HEK293 (cell line): ENCODE measurements around the gene PDE4D.

Source experiments
- CTCF ChIA-PET: fragments of 350-600 bp; formaldehyde crosslinking; extraction: SDS; loops from one replicate; lab custom pipeline; 2021; ENCODE audit warnings: antibody characterized with exemption; lab: Yijun Ruan, JAX
- POLR2A ChIA-PET: fragments of 300-600 bp; formaldehyde crosslinking; extraction: SDS; loops from one replicate; lab custom pipeline; 2020; ENCODE audit warnings: antibody characterized with exemption, inconsistent platforms; lab: Yijun Ruan, JAX
- H3K27ac ChIP-seq: fragments of 200-500 bp; sonication (Bioruptor generic); 2 replicates; pipeline ENCODE4 v1.5.1; 2014; ENCODE audit warnings: low read depth, low read length, control low read depth, inconsistent platforms; ENCODE audit errors: extremely low read depth
- H3K36me3 ChIP-seq, 2 experiments: fragments of 200-500 bp in 1 of 2; sonication (Bioruptor generic) in 1 of 2; 1 replicate in 1 of 2; 2 replicates in 1 of 2; pipeline ENCODE4 v1.5.1; 2014 to 2017; ENCODE audit warnings: inconsistent platforms in 2 of 2, low read length in 2 of 2; ENCODE audit not compliant: control insufficient read depth in 2 of 2, insufficient read depth in 1 of 2
- H3K4me1 ChIP-seq: fragments of 200-500 bp; sonication (Bioruptor generic); 2 replicates; pipeline ENCODE4 v1.5.1; 2014; ENCODE audit warnings: mild to moderate bottlenecking, low read length, inconsistent platforms; ENCODE audit not compliant: control insufficient read depth, insufficient read depth
- H3K4me3 ChIP-seq: 2 replicates; pipeline ENCODE4 v1.5.1; 2011; ENCODE audit warnings: low read depth, mild to moderate bottlenecking, control low read depth, low read length, moderate library complexity
- H3K9me3 ChIP-seq: fragments of 200-500 bp; sonication (Bioruptor generic); 2 replicates; pipeline ENCODE4 v1.5.1; 2014; ENCODE audit warnings: low read depth, low read length, inconsistent platforms; ENCODE audit not compliant: control insufficient read depth, insufficient read depth
- KLF9 ChIP-seq: fragments of 450-650 bp; formaldehyde crosslinking; IDR thresholded peaks from 2 replicates; pipeline ENCODE4 v1.5.1; 2016; ENCODE audit warnings: missing biosample characterization, missing genetic modification characterization, low read depth
- OSR2 ChIP-seq: fragments of 450-650 bp; formaldehyde crosslinking; IDR thresholded peaks from 2 replicates; pipeline ENCODE4 v1.5.1; 2016; ENCODE audit warnings: missing biosample characterization, missing genetic modification characterization
- SCRT1 ChIP-seq: fragments of 450-650 bp; formaldehyde crosslinking; IDR thresholded peaks from 2 replicates; pipeline ENCODE4 v1.5.1; 2016; ENCODE audit warnings: missing biosample characterization, missing genetic modification characterization, borderline replicate concordance
- SCRT2 ChIP-seq: fragments of 450-650 bp; formaldehyde crosslinking; IDR thresholded peaks from 2 replicates; pipeline ENCODE4 v1.5.1; 2016; ENCODE audit warnings: missing biosample characterization, missing genetic modification characterization
- SP3 ChIP-seq: fragments of 450-650 bp; formaldehyde crosslinking; IDR thresholded peaks from 2 replicates; pipeline ENCODE4 v1.5.1; 2016; ENCODE audit warnings: missing biosample characterization, missing genetic modification characterization
- ZBTB8A ChIP-seq: fragments of 450-650 bp; formaldehyde crosslinking; IDR thresholded peaks from 2 replicates; pipeline ENCODE4 v1.5.1; 2016; ENCODE audit warnings: missing biosample characterization, missing genetic modification characterization
- ZNF114 ChIP-seq: fragments of 450-650 bp; formaldehyde crosslinking; IDR thresholded peaks from 2 replicates; pipeline ENCODE4 v1.5.0; 2017; ENCODE audit warnings: missing biosample characterization, missing genetic modification characterization
- ZNF266 ChIP-seq: fragments of 450-650 bp; formaldehyde crosslinking; IDR thresholded peaks from 2 replicates; pipeline ENCODE4 v1.5.1; 2016; ENCODE audit warnings: missing biosample characterization, missing genetic modification characterization, low read depth
- ZNF341 ChIP-seq: fragments of 450-650 bp; formaldehyde crosslinking; IDR thresholded peaks from 2 replicates; pipeline ENCODE4; 2016; ENCODE audit warnings: low read depth, missing biosample characterization, missing genetic modification characterization
- ZNF585B ChIP-seq: fragments of 450-650 bp; formaldehyde crosslinking; IDR thresholded peaks from 2 replicates; pipeline ENCODE4 v1.5.1; 2016; ENCODE audit warnings: missing biosample characterization, missing genetic modification characterization
- ZNF791 ChIP-seq: fragments of 450-650 bp; formaldehyde crosslinking; IDR thresholded peaks from 2 replicates; pipeline ENCODE4 v1.5.1; 2016; ENCODE audit warnings: missing biosample characterization, missing genetic modification characterization
- ZXDB ChIP-seq: fragments of 450-650 bp; formaldehyde crosslinking; IDR thresholded peaks from 2 replicates; pipeline ENCODE4 v1.5.1; 2016; ENCODE audit warnings: missing biosample characterization, missing genetic modification characterization
- TF ChIP-seq, protein P1 (sequence below): fragments of 450-650 bp; formaldehyde crosslinking; IDR thresholded peaks from 2 replicates; pipeline ENCODE4 v1.5.1; 2016; ENCODE audit warnings: missing biosample characterization, missing genetic modification characterization
- TF ChIP-seq, protein P2 (sequence below): fragments of 450-650 bp; formaldehyde crosslinking; IDR thresholded peaks from 2 replicates; pipeline ENCODE4 v1.5.1; 2016; ENCODE audit warnings: missing biosample characterization, missing genetic modification characterization
- TF ChIP-seq, protein P3 (sequence below): fragments of 450-650 bp; formaldehyde crosslinking; IDR thresholded peaks from 2 replicates; pipeline ENCODE4 v1.5.1; 2016; ENCODE audit warnings: missing biosample characterization, missing genetic modification characterization, low read depth
- TF ChIP-seq, protein P4 (sequence below): fragments of 450-650 bp; formaldehyde crosslinking; IDR thresholded peaks from 2 replicates; pipeline ENCODE4 v1.5.1; 2016; ENCODE audit warnings: missing biosample characterization, missing genetic modification characterization
- TF ChIP-seq, protein P5 (sequence below): fragments of 450-650 bp; formaldehyde crosslinking; IDR thresholded peaks from 2 replicates; pipeline ENCODE4 v1.5.1; 2017; ENCODE audit warnings: missing biosample characterization, missing genetic modification characterization
- TF ChIP-seq, protein P6 (sequence below): fragments of 450-650 bp; formaldehyde crosslinking; IDR thresholded peaks from 2 replicates; pipeline ENCODE4 v1.5.0; 2017; ENCODE audit warnings: missing biosample characterization, missing genetic modification characterization, borderline replicate concordance
- TF ChIP-seq, protein P7 (sequence below): fragments of 450-650 bp; formaldehyde crosslinking; IDR thresholded peaks from 2 replicates; pipeline ENCODE4 v1.5.1; 2016; ENCODE audit warnings: missing biosample characterization, missing genetic modification characterization
- TF ChIP-seq, protein P8 (sequence below): fragments of 450-650 bp; formaldehyde crosslinking; IDR thresholded peaks from 2 replicates; pipeline ENCODE4 v1.5.1; 2017; ENCODE audit warnings: missing biosample characterization, missing genetic modification characterization

Gene PDE4D

DNA sequence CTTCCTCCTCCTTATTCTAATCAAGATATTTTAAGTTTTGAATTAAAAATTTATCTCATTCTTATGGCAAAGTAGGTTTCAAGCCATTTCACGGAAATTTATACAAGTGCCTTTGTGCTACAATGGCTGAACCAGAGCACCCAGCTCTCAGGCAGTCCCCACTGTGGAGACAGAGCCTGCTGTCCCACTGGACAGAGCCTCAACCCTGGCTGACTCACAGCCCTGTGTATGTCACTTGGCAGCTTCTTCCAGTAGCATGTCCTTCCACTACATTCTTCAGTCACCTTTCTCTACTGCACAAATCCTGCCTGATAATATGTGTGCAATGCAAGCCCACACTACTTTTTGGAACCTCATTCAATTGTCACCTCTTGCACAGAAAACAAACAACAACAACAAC, 253.1 kb downstream of the PDE4D start:
- TF ChIP-seq, protein P1, sequence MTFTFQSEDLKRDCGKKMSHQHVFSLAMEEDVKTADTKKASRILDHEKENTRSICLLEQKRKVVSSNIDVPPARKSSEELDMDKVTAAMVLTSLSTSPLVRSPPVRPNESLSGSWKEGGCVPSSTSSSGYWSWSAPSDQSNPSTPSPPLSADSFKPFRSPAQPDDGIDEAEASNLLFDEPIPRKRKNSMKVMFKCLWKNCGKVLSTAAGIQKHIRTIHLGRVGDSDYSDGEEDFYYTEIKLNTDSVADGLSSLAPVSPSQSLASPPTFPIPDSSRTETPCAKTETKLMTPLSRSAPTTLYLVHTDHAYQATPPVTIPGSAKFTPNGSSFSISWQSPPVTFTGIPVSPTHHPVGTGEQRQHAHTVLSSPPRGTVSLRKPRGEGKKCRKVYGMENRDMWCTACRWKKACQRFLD (tag by site-specific recombination) = no peak
- TF ChIP-seq SCRT1 (tag by site-specific recombination) = no peak
- TF ChIP-seq, protein P2, sequence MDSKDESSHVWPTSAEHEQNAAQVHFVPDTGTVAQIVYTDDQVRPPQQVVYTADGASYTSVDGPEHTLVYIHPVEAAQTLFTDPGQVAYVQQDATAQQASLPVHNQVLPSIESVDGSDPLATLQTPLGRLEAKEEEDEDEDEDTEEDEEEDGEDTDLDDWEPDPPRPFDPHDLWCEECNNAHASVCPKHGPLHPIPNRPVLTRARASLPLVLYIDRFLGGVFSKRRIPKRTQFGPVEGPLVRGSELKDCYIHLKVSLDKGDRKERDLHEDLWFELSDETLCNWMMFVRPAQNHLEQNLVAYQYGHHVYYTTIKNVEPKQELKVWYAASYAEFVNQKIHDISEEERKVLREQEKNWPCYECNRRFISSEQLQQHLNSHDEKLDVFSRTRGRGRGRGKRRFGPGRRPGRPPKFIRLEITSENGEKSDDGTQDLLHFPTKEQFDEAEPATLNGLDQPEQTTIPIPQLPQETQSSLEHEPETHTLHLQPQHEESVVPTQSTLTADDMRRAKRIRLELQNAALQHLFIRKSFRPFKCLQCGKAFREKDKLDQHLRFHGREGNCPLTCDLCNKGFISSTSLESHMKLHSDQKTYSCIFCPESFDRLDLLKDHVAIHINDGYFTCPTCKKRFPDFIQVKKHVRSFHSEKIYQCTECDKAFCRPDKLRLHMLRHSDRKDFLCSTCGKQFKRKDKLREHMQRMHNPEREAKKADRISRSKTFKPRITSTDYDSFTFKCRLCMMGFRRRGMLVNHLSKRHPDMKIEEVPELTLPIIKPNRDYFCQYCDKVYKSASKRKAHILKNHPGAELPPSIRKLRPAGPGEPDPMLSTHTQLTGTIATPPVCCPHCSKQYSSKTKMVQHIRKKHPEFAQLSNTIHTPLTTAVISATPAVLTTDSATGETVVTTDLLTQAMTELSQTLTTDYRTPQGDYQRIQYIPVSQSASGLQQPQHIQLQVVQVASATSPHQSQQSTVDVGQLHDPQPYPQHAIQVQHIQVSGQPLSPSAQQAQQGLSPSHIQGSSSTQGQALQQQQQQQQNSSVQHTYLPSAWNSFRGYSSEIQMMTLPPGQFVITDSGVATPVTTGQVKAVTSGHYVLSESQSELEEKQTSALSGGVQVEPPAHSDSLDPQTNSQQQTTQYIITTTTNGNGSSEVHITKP (tag by site-specific recombination) = no peak
- TF ChIP-seq, protein P3, sequence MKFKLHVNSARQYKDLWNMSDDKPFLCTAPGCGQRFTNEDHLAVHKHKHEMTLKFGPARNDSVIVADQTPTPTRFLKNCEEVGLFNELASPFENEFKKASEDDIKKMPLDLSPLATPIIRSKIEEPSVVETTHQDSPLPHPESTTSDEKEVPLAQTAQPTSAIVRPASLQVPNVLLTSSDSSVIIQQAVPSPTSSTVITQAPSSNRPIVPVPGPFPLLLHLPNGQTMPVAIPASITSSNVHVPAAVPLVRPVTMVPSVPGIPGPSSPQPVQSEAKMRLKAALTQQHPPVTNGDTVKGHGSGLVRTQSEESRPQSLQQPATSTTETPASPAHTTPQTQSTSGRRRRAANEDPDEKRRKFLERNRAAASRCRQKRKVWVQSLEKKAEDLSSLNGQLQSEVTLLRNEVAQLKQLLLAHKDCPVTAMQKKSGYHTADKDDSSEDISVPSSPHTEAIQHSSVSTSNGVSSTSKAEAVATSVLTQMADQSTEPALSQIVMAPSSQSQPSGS (tag by site-specific recombination) = no peak
- TF ChIP-seq, protein P4, sequence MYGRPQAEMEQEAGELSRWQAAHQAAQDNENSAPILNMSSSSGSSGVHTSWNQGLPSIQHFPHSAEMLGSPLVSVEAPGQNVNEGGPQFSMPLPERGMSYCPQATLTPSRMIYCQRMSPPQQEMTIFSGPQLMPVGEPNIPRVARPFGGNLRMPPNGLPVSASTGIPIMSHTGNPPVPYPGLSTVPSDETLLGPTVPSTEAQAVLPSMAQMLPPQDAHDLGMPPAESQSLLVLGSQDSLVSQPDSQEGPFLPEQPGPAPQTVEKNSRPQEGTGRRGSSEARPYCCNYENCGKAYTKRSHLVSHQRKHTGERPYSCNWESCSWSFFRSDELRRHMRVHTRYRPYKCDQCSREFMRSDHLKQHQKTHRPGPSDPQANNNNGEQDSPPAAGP (tag by site-specific recombination) = no peak
- no peak for TF ChIP-seq ZXDB (tag by site-specific recombination)
- TF ChIP-seq ZNF266 (tag by site-specific recombination) = no peak
- no peak for TF ChIP-seq KLF9 (tag by site-specific recombination)
- no peak for TF ChIP-seq ZNF791
- no peak for TF ChIP-seq ZNF341 (tag by site-specific recombination)
- TF ChIP-seq, protein P5, sequence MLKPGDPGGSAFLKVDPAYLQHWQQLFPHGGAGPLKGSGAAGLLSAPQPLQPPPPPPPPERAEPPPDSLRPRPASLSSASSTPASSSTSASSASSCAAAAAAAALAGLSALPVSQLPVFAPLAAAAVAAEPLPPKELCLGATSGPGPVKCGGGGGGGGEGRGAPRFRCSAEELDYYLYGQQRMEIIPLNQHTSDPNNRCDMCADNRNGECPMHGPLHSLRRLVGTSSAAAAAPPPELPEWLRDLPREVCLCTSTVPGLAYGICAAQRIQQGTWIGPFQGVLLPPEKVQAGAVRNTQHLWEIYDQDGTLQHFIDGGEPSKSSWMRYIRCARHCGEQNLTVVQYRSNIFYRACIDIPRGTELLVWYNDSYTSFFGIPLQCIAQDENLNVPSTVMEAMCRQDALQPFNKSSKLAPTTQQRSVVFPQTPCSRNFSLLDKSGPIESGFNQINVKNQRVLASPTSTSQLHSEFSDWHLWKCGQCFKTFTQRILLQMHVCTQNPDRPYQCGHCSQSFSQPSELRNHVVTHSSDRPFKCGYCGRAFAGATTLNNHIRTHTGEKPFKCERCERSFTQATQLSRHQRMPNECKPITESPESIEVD (tag by site-specific recombination) = no peak; the same call in 1 of the 2 replicates
- TF ChIP-seq SCRT2 (tag by site-specific recombination) = no peak
- no peak for TF ChIP-seq ZBTB8A (tag by site-specific recombination)
- TF ChIP-seq ZNF585B (tag by site-specific recombination) = no peak
- TF ChIP-seq, protein P6, sequence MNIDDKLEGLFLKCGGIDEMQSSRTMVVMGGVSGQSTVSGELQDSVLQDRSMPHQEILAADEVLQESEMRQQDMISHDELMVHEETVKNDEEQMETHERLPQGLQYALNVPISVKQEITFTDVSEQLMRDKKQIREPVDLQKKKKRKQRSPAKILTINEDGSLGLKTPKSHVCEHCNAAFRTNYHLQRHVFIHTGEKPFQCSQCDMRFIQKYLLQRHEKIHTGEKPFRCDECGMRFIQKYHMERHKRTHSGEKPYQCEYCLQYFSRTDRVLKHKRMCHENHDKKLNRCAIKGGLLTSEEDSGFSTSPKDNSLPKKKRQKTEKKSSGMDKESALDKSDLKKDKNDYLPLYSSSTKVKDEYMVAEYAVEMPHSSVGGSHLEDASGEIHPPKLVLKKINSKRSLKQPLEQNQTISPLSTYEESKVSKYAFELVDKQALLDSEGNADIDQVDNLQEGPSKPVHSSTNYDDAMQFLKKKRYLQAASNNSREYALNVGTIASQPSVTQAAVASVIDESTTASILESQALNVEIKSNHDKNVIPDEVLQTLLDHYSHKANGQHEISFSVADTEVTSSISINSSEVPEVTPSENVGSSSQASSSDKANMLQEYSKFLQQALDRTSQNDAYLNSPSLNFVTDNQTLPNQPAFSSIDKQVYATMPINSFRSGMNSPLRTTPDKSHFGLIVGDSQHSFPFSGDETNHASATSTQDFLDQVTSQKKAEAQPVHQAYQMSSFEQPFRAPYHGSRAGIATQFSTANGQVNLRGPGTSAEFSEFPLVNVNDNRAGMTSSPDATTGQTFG (tag by site-specific recombination) = no peak
- TF ChIP-seq OSR2 = no peak
- no peak for TF ChIP-seq SP3 (tag by site-specific recombination)
- TF ChIP-seq, protein P7, sequence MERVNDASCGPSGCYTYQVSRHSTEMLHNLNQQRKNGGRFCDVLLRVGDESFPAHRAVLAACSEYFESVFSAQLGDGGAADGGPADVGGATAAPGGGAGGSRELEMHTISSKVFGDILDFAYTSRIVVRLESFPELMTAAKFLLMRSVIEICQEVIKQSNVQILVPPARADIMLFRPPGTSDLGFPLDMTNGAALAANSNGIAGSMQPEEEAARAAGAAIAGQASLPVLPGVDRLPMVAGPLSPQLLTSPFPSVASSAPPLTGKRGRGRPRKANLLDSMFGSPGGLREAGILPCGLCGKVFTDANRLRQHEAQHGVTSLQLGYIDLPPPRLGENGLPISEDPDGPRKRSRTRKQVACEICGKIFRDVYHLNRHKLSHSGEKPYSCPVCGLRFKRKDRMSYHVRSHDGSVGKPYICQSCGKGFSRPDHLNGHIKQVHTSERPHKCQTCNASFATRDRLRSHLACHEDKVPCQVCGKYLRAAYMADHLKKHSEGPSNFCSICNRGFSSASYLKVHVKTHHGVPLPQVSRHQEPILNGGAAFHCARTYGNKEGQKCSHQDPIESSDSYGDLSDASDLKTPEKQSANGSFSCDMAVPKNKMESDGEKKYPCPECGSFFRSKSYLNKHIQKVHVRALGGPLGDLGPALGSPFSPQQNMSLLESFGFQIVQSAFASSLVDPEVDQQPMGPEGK (tag by site-specific recombination) = no peak
- TF ChIP-seq, protein P8, sequence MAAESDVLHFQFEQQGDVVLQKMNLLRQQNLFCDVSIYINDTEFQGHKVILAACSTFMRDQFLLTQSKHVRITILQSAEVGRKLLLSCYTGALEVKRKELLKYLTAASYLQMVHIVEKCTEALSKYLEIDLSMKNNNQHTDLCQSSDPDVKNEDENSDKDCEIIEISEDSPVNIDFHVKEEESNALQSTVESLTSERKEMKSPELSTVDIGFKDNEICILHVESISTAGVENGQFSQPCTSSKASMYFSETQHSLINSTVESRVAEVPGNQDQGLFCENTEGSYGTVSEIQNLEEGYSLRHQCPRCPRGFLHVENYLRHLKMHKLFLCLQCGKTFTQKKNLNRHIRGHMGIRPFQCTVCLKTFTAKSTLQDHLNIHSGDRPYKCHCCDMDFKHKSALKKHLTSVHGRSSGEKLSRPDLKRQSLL = no peak
- TF ChIP-seq ZNF114 (tag by site-specific recombination) = no peak
- TF ChIP-seq, all 188 proteins: peak for 0
- CTCF ChIA-PET = interaction anchor here (1.3 kb wide), 1 partner anchor 160 kb away, joined by 4 read pairs; no protein-coding TSS in a partner anchor
- POLR2A ChIA-PET = no interaction called here
- no peaks in the 10 kb centered on the region for H3K4me1 ChIP-seq
- H3K4me3 ChIP-seq = no peak overlapping the region
- no peaks in the 10 kb centered on the region for H3K9me3 ChIP-seq
- H3K36me3 ChIP-seq = no peaks in the 10 kb centered on the region
- no peak overlapping the region for H3K27ac ChIP-seq
